ENCODE results near the gene NUDT6.
"Not testable (repeated sequence)": the region's sequence is repeated elsewhere in the genome, so short reads cannot be mapped to it uniquely, and the experiment has no call there.

Gene NUDT6

GRCh38 chr4:122875949-122876348 lies 46.4 kb downstream of the NUDT6 start:
- no peak for DNase-seq (ENCODE audit: low read depth in 2 of 2)

- DNase-seq (ENCODE audit: low read depth in 2 of 2): no peak
Measured at GRCh38 chr4:122873821-122874593, 48.4 kb downstream of the NUDT6 start.

- DNase-seq (ENCODE audit: low read depth in 2 of 2): no peak
Measured at GRCh38 chr4:122873146-122873545, 49.3 kb downstream of the NUDT6 start.

- not testable (repeated sequence) for DNase-seq (ENCODE audit: low read depth in 2 of 2)
Measured at GRCh38 chr4:122868235-122868634, 54.2 kb downstream of the NUDT6 start.

GRCh38 chr4:122865425-122865824 lies 57.0 kb downstream of the NUDT6 start:
- DNase-seq (ENCODE audit: low read depth in 2 of 2): no peak

GRCh38 chr4:122863639-122864038 lies 58.8 kb downstream of the NUDT6 start:
- DNase-seq (ENCODE audit: low read depth in 2 of 2): no peak

- DNase-seq (ENCODE audit: low read depth in 2 of 2): no peak
Measured at GRCh38 chr4:122861172-122861943, 61.0 kb downstream of the NUDT6 start.

GRCh38 chr4:122858705-122859104 lies 63.7 kb downstream of the NUDT6 start:
- no peak for DNase-seq (ENCODE audit: low read depth in 2 of 2)

- no peak for DNase-seq (ENCODE audit: low read depth in 2 of 2)
Measured at GRCh38 chr4:122857160-122857559, 65.2 kb downstream of the NUDT6 start.

- no peak for DNase-seq (ENCODE audit: low read depth in 2 of 2)
Measured at GRCh38 chr4:122855353-122855890, 67.0 kb downstream of the NUDT6 start.

GRCh38 chr4:122854447-122855352 lies 67.7 kb downstream of the NUDT6 start:
- DNase-seq (ENCODE audit: low read depth in 2 of 2): no peak

GRCh38 chr4:122851568-122851967 lies 70.8 kb downstream of the NUDT6 start:
- no peak for DNase-seq (ENCODE audit: low read depth in 2 of 2)

GRCh38 chr4:122849789-122850188 lies 72.6 kb downstream of the NUDT6 start:
- DNase-seq (ENCODE audit: low read depth in 2 of 2): not testable (repeated sequence)

GRCh38 chr4:122847931-122848330 lies 74.5 kb downstream of the NUDT6 start:
- DNase-seq (ENCODE audit: low read depth in 2 of 2): no peak

- DNase-seq (ENCODE audit: low read depth in 2 of 2): no peak
Measured at GRCh38 chr4:122845760-122846159, 76.6 kb downstream of the NUDT6 start.

GRCh38 chr4:122845066-122845465 lies 77.3 kb downstream of the NUDT6 start:
- DNase-seq (ENCODE audit: low read depth in 2 of 2): no peak

- DNase-seq (ENCODE audit: low read depth in 2 of 2): not testable (repeated sequence)
Measured at GRCh38 chr4:122844391-122844790, 78.0 kb downstream of the NUDT6 start.

GRCh38 chr4:122842984-122843531 lies 79.3 kb downstream of the NUDT6 start:
- no peak for DNase-seq (ENCODE audit: low read depth in 2 of 2)
